ENCODE results near the gene PAX8. TPM values are rescaled to one million over a fixed set of nuclear protein-coding genes. Genes with fewer than 3 reads are reported as not detected.

PAX8 gene
- total RNA-seq, 1 experiment from 2014 or later = 7.5 TPM

DNA sequence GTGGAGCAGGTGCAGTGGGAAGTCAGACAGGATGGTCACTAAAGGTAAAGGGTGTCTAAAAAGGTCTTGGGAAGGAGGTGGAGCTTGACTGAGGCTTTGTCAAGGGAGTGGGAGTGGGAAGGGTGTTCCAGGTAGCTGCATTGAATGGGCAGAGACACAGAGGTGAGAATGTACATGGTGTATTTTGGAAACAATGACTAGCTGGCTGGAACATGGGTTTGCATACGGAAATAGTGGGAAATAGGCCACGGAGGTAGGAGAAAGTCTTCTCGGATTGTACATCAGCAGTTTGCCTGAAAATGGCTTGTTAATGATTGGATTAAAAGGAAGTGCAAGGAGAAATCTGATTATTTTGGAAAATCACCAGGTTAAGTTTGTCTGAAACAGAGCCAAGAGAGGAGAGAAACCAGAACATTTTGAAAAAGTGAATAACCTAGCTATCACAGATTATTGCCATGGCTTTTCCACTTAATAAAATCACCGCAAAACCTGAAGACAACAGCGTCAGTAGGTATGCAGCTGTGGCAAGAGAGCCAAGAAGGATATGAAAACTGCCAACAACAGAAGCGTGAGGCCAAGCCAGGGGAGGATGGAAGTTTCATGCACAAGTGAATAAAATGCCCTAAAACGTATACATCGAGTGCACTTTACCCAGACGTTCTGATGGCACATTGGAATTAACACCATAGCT is 13.9 kb downstream of the PAX8 start:
- ChIA-PET CTCF (no interaction called here), POLR2A (no interaction called here)
- H3K36me3 Mint-ChIP-seq (ENCODE audit: insufficient read depth, unreplicated experiment) = no peaks in the 10 kb centered on the region
- intact Hi-C loops (cut with micrococcal nuclease; ENCODE audit: unreplicated experiment) = no loop called here
- DNase-seq = no peak
- Histone ChIP-seq H3K27me3 (replicated peaks; ENCODE audit: control insufficient read depth, insufficient read depth, low read length) (no peaks in the 10 kb centered on the region), H3K4me3 (ENCODE audit: low read depth, low read length) (no peak overlapping the region), H3K36me3 (ENCODE audit: control insufficient read depth, insufficient read depth, low read length) (no peaks in the 10 kb centered on the region; the same call in 1 of the 2 replicates), H3K9me3 (no peaks in the 10 kb centered on the region), H3K4me1 (no peaks in the 10 kb centered on the region)
- H3K4me1 Mint-ChIP-seq (ENCODE audit: low read depth, unreplicated experiment) = no peaks in the 10 kb centered on the region
- no peak overlapping the region for H3K27ac Mint-ChIP-seq (ENCODE audit: unreplicated experiment)
- H3K27me3 Mint-ChIP-seq (ENCODE audit: insufficient read depth, unreplicated experiment) = no peaks in the 10 kb centered on the region
- no peak overlapping the region for H3K4me3 Mint-ChIP-seq (ENCODE audit: unreplicated experiment)
- TF ChIP-seq, protein P1, sequence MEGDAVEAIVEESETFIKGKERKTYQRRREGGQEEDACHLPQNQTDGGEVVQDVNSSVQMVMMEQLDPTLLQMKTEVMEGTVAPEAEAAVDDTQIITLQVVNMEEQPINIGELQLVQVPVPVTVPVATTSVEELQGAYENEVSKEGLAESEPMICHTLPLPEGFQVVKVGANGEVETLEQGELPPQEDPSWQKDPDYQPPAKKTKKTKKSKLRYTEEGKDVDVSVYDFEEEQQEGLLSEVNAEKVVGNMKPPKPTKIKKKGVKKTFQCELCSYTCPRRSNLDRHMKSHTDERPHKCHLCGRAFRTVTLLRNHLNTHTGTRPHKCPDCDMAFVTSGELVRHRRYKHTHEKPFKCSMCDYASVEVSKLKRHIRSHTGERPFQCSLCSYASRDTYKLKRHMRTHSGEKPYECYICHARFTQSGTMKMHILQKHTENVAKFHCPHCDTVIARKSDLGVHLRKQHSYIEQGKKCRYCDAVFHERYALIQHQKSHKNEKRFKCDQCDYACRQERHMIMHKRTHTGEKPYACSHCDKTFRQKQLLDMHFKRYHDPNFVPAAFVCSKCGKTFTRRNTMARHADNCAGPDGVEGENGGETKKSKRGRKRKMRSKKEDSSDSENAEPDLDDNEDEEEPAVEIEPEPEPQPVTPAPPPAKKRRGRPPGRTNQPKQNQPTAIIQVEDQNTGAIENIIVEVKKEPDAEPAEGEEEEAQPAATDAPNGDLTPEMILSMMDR (IDR thresholded peaks at IDR 0.05; ENCODE audit: insufficient read depth in 1 of 2, low read depth in 1 of 2, low read length in 1 of 2, severe bottlenecking in 1 of 2, unreplicated experiment in 1 of 2) = no peak
- H3K9me3 Mint-ChIP-seq (ENCODE audit: unreplicated experiment) = no peaks in the 10 kb centered on the region
- BruUV-seq (replicated peaks) = no TSS peak

- POLR2A ChIA-PET = no interaction called here
- Mint-ChIP-seq H3K27ac (ENCODE audit: unreplicated experiment) (no peak overlapping the region), H3K36me3 (ENCODE audit: insufficient read depth, unreplicated experiment) (no peaks in the 10 kb centered on the region), H3K9me3 (ENCODE audit: unreplicated experiment) (no peaks in the 10 kb centered on the region), H3K4me1 (ENCODE audit: low read depth, unreplicated experiment) (no peaks in the 10 kb centered on the region), H3K4me3 (ENCODE audit: unreplicated experiment) (no peak overlapping the region), H3K27me3 (ENCODE audit: insufficient read depth, unreplicated experiment) (no peaks in the 10 kb centered on the region)
- Histone ChIP-seq H3K4me3 (ENCODE audit: low read depth, low read length) (no peak overlapping the region), H3K27me3 (replicated peaks; ENCODE audit: control insufficient read depth, insufficient read depth, low read length) (no peaks in the 10 kb centered on the region), H3K9me3 (no peaks in the 10 kb centered on the region), H3K4me1 (no peaks in the 10 kb centered on the region), H3K36me3 (ENCODE audit: control insufficient read depth, insufficient read depth, low read length) (no peaks in the 10 kb centered on the region; the same call in 1 of the 2 replicates)
- DNase-seq = no peak
- CTCF ChIA-PET = no interaction called here
- intact Hi-C loops (cut with micrococcal nuclease; ENCODE audit: unreplicated experiment) = no loop called here
- BruUV-seq (replicated peaks) = no TSS peak
- TF ChIP-seq, protein P1 (IDR thresholded peaks at IDR 0.05; ENCODE audit: insufficient read depth in 1 of 2, low read depth in 1 of 2, low read length in 1 of 2, severe bottlenecking in 1 of 2, unreplicated experiment in 1 of 2) = no peak
Observed at GRCh38 chr2:113263546-113263945, 15.2 kb downstream of the PAX8 start.

GRCh38 chr2:113260991-113261390 is 17.7 kb downstream of the PAX8 start:
- no peak overlapping the region for H3K27ac Mint-ChIP-seq (ENCODE audit: unreplicated experiment)
- no peaks in the 10 kb centered on the region for H3K27me3 Mint-ChIP-seq (ENCODE audit: insufficient read depth, unreplicated experiment)
- Histone ChIP-seq H3K9me3 (no peaks in the 10 kb centered on the region), H3K36me3 (ENCODE audit: control insufficient read depth, insufficient read depth, low read length) (no peaks in the 10 kb centered on the region; the same call in none of the 2 replicates), H3K4me1 (no peaks in the 10 kb centered on the region), H3K4me3 (ENCODE audit: low read depth, low read length) (no peak overlapping the region), H3K27me3 (replicated peaks; ENCODE audit: control insufficient read depth, insufficient read depth, low read length) (no peaks in the 10 kb centered on the region)
- POLR2A ChIA-PET = no interaction called here
- H3K4me1 Mint-ChIP-seq (ENCODE audit: low read depth, unreplicated experiment) = no peaks in the 10 kb centered on the region
- no peak overlapping the region for H3K4me3 Mint-ChIP-seq (ENCODE audit: unreplicated experiment)
- intact Hi-C loops (cut with micrococcal nuclease; ENCODE audit: unreplicated experiment) = no loop called here
- DNase-seq = no peak
- BruUV-seq (replicated peaks) = no TSS peak
- CTCF ChIA-PET = interaction anchor here (0.8 kb wide), 1 partner anchor 57 kb away, joined by 3 read pairs; no protein-coding TSS in a partner anchor
- TF ChIP-seq, protein P1 (IDR thresholded peaks at IDR 0.05; ENCODE audit: insufficient read depth in 1 of 2, low read depth in 1 of 2, low read length in 1 of 2, severe bottlenecking in 1 of 2, unreplicated experiment in 1 of 2) = no peak
- H3K9me3 Mint-ChIP-seq (ENCODE audit: unreplicated experiment) = no peaks in the 10 kb centered on the region
- H3K36me3 Mint-ChIP-seq (ENCODE audit: insufficient read depth, unreplicated experiment) = no peaks in the 10 kb centered on the region

All from Caco-2 (cell line).